Psoas muscle (tissue), 8 donors: ENCODE results near the gene THYN1. TPM values are rescaled to one million over a fixed set of nuclear protein-coding genes. Genes with fewer than 3 reads are reported as not detected.

Source experiments
- ATAC-seq, 4 donors: fragments of 200-7000 bp; cut with Tn5 transposase; one replicate each; pipeline ENCODE4 v1.9.1; 2020; ENCODE audit warnings: moderate library complexity in 3 of 4, mild to moderate bottlenecking in 2 of 4
- DNase-seq, 2 donors: peaks; one replicate each; pipeline ENCODE4 v3.0.0-alpha.2; 2020
- H3K27ac ChIP-seq: fragments of 200-600 bp; one replicate; pipeline ENCODE4 v1.8.0; 2022
- H3K27me3 ChIP-seq, 3 donors: fragments of 200-600 bp in 1 of 3; one replicate each; pipeline versions ENCODE4 v1.6.1 to v1.8.0; 2013 to 2022; ENCODE audit warnings: low read length in 2 of 3, mild to moderate bottlenecking in 2 of 3, moderate library complexity in 1 of 3; ENCODE audit not compliant: insufficient read depth in 3 of 3
- H3K36me3 ChIP-seq, 2 donors: fragments of 200-600 bp in 1 of 2; one replicate each; pipeline versions ENCODE4 v1.6.1 to v1.8.0; 2013 to 2022; ENCODE audit warnings: low read depth in 1 of 2, mild to moderate bottlenecking in 1 of 2, moderate library complexity in 1 of 2; ENCODE audit not compliant: insufficient read depth in 1 of 2
- H3K4me1 ChIP-seq: fragments of 200-600 bp; one replicate; pipeline ENCODE4 v1.8.0; 2022
- H3K4me3 ChIP-seq: fragments of 200-600 bp; one replicate; pipeline ENCODE4 v1.8.0; 2022; ENCODE audit warnings: mild to moderate bottlenecking
- H3K9me3 ChIP-seq: fragments of 200-600 bp; one replicate; pipeline ENCODE4 v1.8.0; 2022
- CTCF ChIP-seq: fragments of 200-600 bp; IDR thresholded peaks from one replicate; pipeline ENCODE4 v1.8.0; 2022; ENCODE audit warnings: antibody characterized with exemption
- whole genome bisulfite sequencing, 3 donors: extraction: QIAGEN DNeasy Blood & Tissue Kit; methylation state at CpG; one replicate each; pipeline versions ENCODE4 v1.1.6 to v1.1.7; 2013; 5-methylcytosine and 5-hydroxymethylcytosine counted together
- intact Hi-C, 2 donors: fragments of 100-400 bp; cut with DNase I; formaldehyde crosslinking; loops; one replicate each; pipeline versions ENCODE4 v1.11.0 to v1.14.2; 2022
- polyA plus RNA-seq, 3 donors: library from polyadenylated mRNA; stranded (reverse); fragments of 200-250 nt; gene quantifications; one replicate each; pipeline ENCODE4 v1.2.3, GENCODE V29; 2013
- total RNA-seq, 4 donors: library from RNA; stranded (reverse); fragmentation: NEBNext Ultra II Directional in 2 of 4; extraction: Animal tissue kit (Norgen Biotek cat#: 25700) in 2 of 4; gene quantifications; one replicate each; pipeline versions ENCODE4 v1.2.1 to v1.2.4, GENCODE V29; 2021 to 2023
- donor health status: healthy with polysubstance abuse.
- donor health status: DM: no; HTN: no; CAD: no; lungs with moderate emphysema.
- donor health status: Bipolar disorder and iron deficiency.
- donor health status: healthy.
- donor health status: DM: yes; HTN: yes; CAD: no.
- donor health status: DM: no; HTN: no; CAD: no.
- donor health status: DM: no; HTN: no; CAD: no.
- donor health status: DM: yes; HTN: yes; CAD: no.

Gene THYN1
- total and polyA plus RNA-seq, 7 donors, result 14.9 to 33.5 (median 20.4) TPM

GRCh38 chr11:134275188-134275533 is 22.0 kb upstream of the THYN1 start:
- no peak for TF ChIP-seq CTCF
- no peak for ATAC-seq
- no peak overlapping the region for H3K4me3 ChIP-seq

GRCh38 chr11:134273317-134273712 is 20.2 kb upstream of the THYN1 start:
- no peak overlapping the region for H3K27ac ChIP-seq
- peaks cover 0 to 66% (median 23%) of the 10 kb centered on the region in 3 donors for H3K27me3 ChIP-seq
- intact Hi-C loops, result no loop called here
- no peaks in the 10 kb centered on the region for H3K36me3 ChIP-seq
- no peak for ATAC-seq
- H3K4me1 ChIP-seq, result peaks cover 3% of the 10 kb centered on the region
- no peak for TF ChIP-seq CTCF
- H3K4me3 ChIP-seq, result no peak overlapping the region
- no peaks in the 10 kb centered on the region for H3K9me3 ChIP-seq
- DNase-seq, result no peak
- 60 to 65% (median 64%) methylated on average over 3 of the region's 3 CpGs for WGBS, 3 donors

More at GRCh38 chr11:134275188-134275533, 22.0 kb upstream of the THYN1 start:
- no peak for DNase-seq
- Histone ChIP-seq H3K4me1 (peaks cover 3% of the 10 kb centered on the region), H3K9me3 (no peaks in the 10 kb centered on the region), H3K27me3 (peaks cover 2 to 80% (median 28%) of the 10 kb centered on the region in 3 donors), H3K27ac (no peak overlapping the region), H3K36me3 (no peaks in the 10 kb centered on the region)
- 30 to 37% (median 33%) methylated on average over 5 of the region's 5 CpGs for WGBS, 3 donors
- intact Hi-C loops, result no loop called here

- WGBS, 3 donors, result 36 to 45% (median 37%) methylated on average over 18 of the region's 18 CpGs
Observed at GRCh38 chr11:134272381-134273316, 19.5 kb upstream of the THYN1 start.

GRCh38 chr11:134271978-134272377 is 18.8 kb upstream of the THYN1 start:
- intact Hi-C loops, result no loop called here
- no peak for ATAC-seq
- Histone ChIP-seq H3K4me1 (peaks cover 3% of the 10 kb centered on the region), H3K36me3 (no peaks in the 10 kb centered on the region), H3K9me3 (no peaks in the 10 kb centered on the region), H3K27ac (no peak overlapping the region), H3K4me3 (no peak overlapping the region), H3K27me3 (peaks cover 0 to 54% (median 14%) of the 10 kb centered on the region in 3 donors)
- DNase-seq, result no peak
- 88 to 93% (median 90%) methylated on average over 4 of the region's 4 CpGs for WGBS, 3 donors
- no peak for TF ChIP-seq CTCF

More at GRCh38 chr11:134272381-134273316, 19.5 kb upstream of the THYN1 start:
- H3K4me1 ChIP-seq, result peaks cover 3% of the 10 kb centered on the region
- no peaks in the 10 kb centered on the region for H3K36me3 ChIP-seq
- DNase-seq (no peak), ATAC-seq (no peak)
- no peak overlapping the region for H3K4me3 ChIP-seq
- intact Hi-C loops, result no loop called here
- TF ChIP-seq CTCF, result no peak
- no peaks in the 10 kb centered on the region for H3K9me3 ChIP-seq
- H3K27me3 ChIP-seq, result peaks cover 0 to 60% (median 20%) of the 10 kb centered on the region in 3 donors
- no peak overlapping the region for H3K27ac ChIP-seq
